ENCODE data around the gene ST6GAL2. TPM values are rescaled to one million over a fixed set of nuclear protein-coding genes. Genes with fewer than 3 reads are reported as not detected.

The ST6GAL2 gene, protein sequence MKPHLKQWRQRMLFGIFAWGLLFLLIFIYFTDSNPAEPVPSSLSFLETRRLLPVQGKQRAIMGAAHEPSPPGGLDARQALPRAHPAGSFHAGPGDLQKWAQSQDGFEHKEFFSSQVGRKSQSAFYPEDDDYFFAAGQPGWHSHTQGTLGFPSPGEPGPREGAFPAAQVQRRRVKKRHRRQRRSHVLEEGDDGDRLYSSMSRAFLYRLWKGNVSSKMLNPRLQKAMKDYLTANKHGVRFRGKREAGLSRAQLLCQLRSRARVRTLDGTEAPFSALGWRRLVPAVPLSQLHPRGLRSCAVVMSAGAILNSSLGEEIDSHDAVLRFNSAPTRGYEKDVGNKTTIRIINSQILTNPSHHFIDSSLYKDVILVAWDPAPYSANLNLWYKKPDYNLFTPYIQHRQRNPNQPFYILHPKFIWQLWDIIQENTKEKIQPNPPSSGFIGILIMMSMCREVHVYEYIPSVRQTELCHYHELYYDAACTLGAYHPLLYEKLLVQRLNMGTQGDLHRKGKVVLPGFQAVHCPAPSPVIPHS
- 16.3 to 19.4 TPM (median 19.3 TPM) in 3 replicates for total RNA-seq

GRCh38 chr2:106885971-106886915 is at the start of gene ST6GAL2:
Gene ST6GAL2 (minus strand): TSS chr2:106886167. CDS start chr2:106843977, 42,190 bp downstream.
- DNase-seq (ENCODE audit: low spot score in 2 of 2, unreplicated experiment in 2 of 2), result peak; percentile 25 to 54
- H3K27ac Mint-ChIP-seq, result peak within 1 kb of the TSS; percentile 84
- H3K4me1 Mint-ChIP-seq, result peaks cover 17% of the 10 kb centered on the region
- peaks cover 82% of the 10 kb centered on the region for H3K27me3 Mint-ChIP-seq (ENCODE audit: low read depth)
- no peaks in the 10 kb centered on the region for H3K9me3 Mint-ChIP-seq
- peak within 1 kb of the TSS; percentile 79 for H3K4me3 Mint-ChIP-seq
- no peak for TF ChIP-seq CTCF (IDR thresholded peaks at IDR 0.05; ENCODE audit: unreplicated experiment)
- H3K36me3 Mint-ChIP-seq, result no peaks in the 10 kb centered on the region

DNA sequence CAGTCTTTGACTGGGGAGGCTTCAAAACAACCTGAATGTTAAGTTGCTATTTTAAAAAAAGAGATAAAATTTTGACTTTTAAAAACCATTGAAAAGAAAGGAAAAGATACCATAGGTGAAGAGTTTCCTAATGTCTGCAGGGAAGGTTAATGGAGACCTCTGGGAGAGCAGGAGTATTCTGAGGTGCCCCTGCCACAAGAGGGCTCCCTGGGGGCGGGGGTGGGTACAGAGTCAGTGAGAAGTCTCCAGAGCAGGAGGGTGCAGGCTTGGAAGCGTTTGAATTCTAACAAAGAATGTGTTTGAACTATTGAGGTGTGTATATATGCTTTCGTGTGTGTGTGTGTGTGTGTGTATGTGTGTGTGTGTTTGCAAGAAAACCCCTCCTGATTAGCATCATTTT is 46.7 kb upstream of the ST6GAL2 start:
- H3K4me1 Mint-ChIP-seq, result no peaks in the 10 kb centered on the region
- no peak overlapping the region for H3K27ac Mint-ChIP-seq
- H3K9me3 Mint-ChIP-seq, result peaks cover 16% of the 10 kb centered on the region
- no peak for DNase-seq (ENCODE audit: low spot score in 2 of 2, unreplicated experiment in 2 of 2)
- TF ChIP-seq CTCF (IDR thresholded peaks at IDR 0.05; ENCODE audit: unreplicated experiment), result no peak
- no peak overlapping the region for H3K4me3 Mint-ChIP-seq
- no peaks in the 10 kb centered on the region for H3K36me3 Mint-ChIP-seq
- H3K27me3 Mint-ChIP-seq (ENCODE audit: low read depth), result no peaks in the 10 kb centered on the region

- no peak for TF ChIP-seq CTCF (IDR thresholded peaks at IDR 0.05; ENCODE audit: unreplicated experiment)
- H3K9me3 Mint-ChIP-seq, result peaks cover 22% of the 10 kb centered on the region
- H3K36me3 Mint-ChIP-seq, result no peaks in the 10 kb centered on the region
These were observed 45.9 kb upstream of the ST6GAL2 start for GRCh38 chr2:106931717-106932335.

GRCh38 chr2:106921451-106921850 is 35.5 kb upstream of the ST6GAL2 start:
- Mint-ChIP-seq H3K9me3 (peaks cover 28% of the 10 kb centered on the region), H3K4me3 (no peak overlapping the region), H3K27ac (no peak overlapping the region), H3K27me3 (ENCODE audit: low read depth) (no peaks in the 10 kb centered on the region), H3K4me1 (no peaks in the 10 kb centered on the region), H3K36me3 (no peaks in the 10 kb centered on the region)
- no peak for DNase-seq (ENCODE audit: low spot score in 2 of 2, unreplicated experiment in 2 of 2)
- TF ChIP-seq CTCF (IDR thresholded peaks at IDR 0.05; ENCODE audit: unreplicated experiment), result no peak

More at GRCh38 chr2:106931717-106932335, 45.9 kb upstream of the ST6GAL2 start:
- DNase-seq (ENCODE audit: low spot score in 2 of 2, unreplicated experiment in 2 of 2), result no peak
- no peaks in the 10 kb centered on the region for H3K27me3 Mint-ChIP-seq (ENCODE audit: low read depth)
- H3K4me1 Mint-ChIP-seq, result no peaks in the 10 kb centered on the region
- no peak overlapping the region for H3K27ac Mint-ChIP-seq
- no peak overlapping the region for H3K4me3 Mint-ChIP-seq

DNA sequence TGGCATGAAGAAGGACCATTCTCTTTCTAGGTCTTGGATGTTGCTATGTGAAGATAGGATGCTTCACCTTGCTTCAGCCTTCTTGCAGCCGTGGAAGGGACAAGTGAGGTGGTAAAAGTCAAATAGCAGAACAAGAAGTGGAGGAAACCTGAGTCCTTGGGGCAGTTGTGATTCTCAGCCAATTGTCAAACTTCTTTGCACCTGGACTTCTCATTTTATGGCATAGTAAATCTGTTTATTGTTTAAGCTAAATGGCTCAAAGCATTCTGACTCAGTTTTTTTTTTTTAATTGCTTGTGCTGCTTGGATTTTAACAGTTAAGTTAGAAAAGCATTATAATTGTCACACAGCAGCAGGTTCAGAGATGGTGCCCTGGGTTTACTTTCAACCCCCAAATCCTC is 33.0 kb upstream of the ST6GAL2 start:
- no peaks in the 10 kb centered on the region for H3K4me1 Mint-ChIP-seq
- H3K27me3 Mint-ChIP-seq (ENCODE audit: low read depth), result no peaks in the 10 kb centered on the region
- no peak for DNase-seq (ENCODE audit: low spot score in 2 of 2, unreplicated experiment in 2 of 2)
- peaks cover 19% of the 10 kb centered on the region for H3K9me3 Mint-ChIP-seq
- no peak for TF ChIP-seq CTCF (IDR thresholded peaks at IDR 0.05; ENCODE audit: unreplicated experiment)
- H3K36me3 Mint-ChIP-seq, result no peaks in the 10 kb centered on the region
- no peak overlapping the region for H3K27ac Mint-ChIP-seq
- no peak overlapping the region for H3K4me3 Mint-ChIP-seq

All from mesothelial cell of epicardium (in vitro differentiated cells).